Keratinocyte (primary cell): ENCODE results near the gene SLC30A3. TPM values are rescaled to one million over a fixed set of nuclear protein-coding genes. Genes with fewer than 3 reads are reported as not detected.
"Not testable (repeated sequence)": the region's sequence is repeated elsewhere in the genome, so short reads cannot be mapped to it uniquely, and the experiment has no call there.

Source experiments
- DNase-seq: peaks from one replicate; pipeline ENCODE4 v3.0.0-alpha.2; 2011; ENCODE audit warnings: low read depth, missing footprints, low spot score
- FAIRE-seq: peaks from 2 replicates; lab custom pipeline; 2011; peaks lifted over from hg19 to GRCh38; lab: Jason Lieb, UNC
- H2AFZ ChIP-seq: 2 replicates; pipeline ENCODE4 v1.6.0; 2012; ENCODE audit warnings: low read length, control low read depth, inconsistent platforms; ENCODE audit not compliant: control insufficient read depth
- H3K27ac ChIP-seq: 2 replicates; pipeline ENCODE4 v1.5.1; 2011; ENCODE audit warnings: low read length; ENCODE audit not compliant: control insufficient read depth, insufficient read depth
- H3K27me3 ChIP-seq: 3 replicates; pipeline ENCODE4 v1.6.0; 2011; ENCODE audit warnings: low read length; ENCODE audit not compliant: control insufficient read depth, insufficient read depth; ENCODE audit errors: extremely low read depth
- H3K36me3 ChIP-seq, 2 experiments: 2 replicates in 1 of 2; 3 replicates in 1 of 2; pipeline ENCODE4 v1.5.1; 2011; ENCODE audit warnings: low read length in 2 of 2, mild to moderate bottlenecking in 1 of 2; ENCODE audit not compliant: control insufficient read depth in 2 of 2, insufficient read depth in 2 of 2; ENCODE audit errors: extremely low read depth in 1 of 2
- H3K4me1 ChIP-seq: 3 replicates; pipeline ENCODE4 v1.5.1; 2011; ENCODE audit warnings: low read length; ENCODE audit not compliant: control insufficient read depth, insufficient read depth; ENCODE audit errors: extremely low read depth
- H3K4me2 ChIP-seq: 3 replicates; pipeline ENCODE4 v1.6.0; 2011; ENCODE audit warnings: low read depth, low read length; ENCODE audit not compliant: control insufficient read depth, insufficient read depth; ENCODE audit errors: extremely low read depth
- H3K4me3 ChIP-seq, 3 experiments: fragments of 200-600 bp in 1 of 3; sonication (generic) in 1 of 3; 2 replicates in 2 of 3; 3 replicates in 1 of 3; pipeline ENCODE4 v1.5.1; 2011 to 2016; ENCODE audit warnings: low read length in 3 of 3, mild to moderate bottlenecking in 3 of 3, control low read depth in 2 of 3, inconsistent platforms in 1 of 3, low read depth in 1 of 3, mixed read lengths in 1 of 3, mixed run types in 1 of 3, moderate library complexity in 1 of 3; ENCODE audit not compliant: control insufficient read depth in 2 of 3, insufficient read depth in 2 of 3; ENCODE audit errors: extremely low read depth in 1 of 3
- H3K79me2 ChIP-seq: 2 replicates; pipeline ENCODE4 v1.6.0; 2012; ENCODE audit warnings: low read length; ENCODE audit not compliant: control insufficient read depth, insufficient read depth
- H3K9ac ChIP-seq: 3 replicates; pipeline ENCODE4 v1.6.0; 2011; ENCODE audit warnings: low read length; ENCODE audit not compliant: control insufficient read depth, insufficient read depth; ENCODE audit errors: extremely low read depth
- H3K9me1 ChIP-seq: 3 replicates; pipeline ENCODE4 v1.6.0; 2011; ENCODE audit warnings: low read length; ENCODE audit not compliant: control insufficient read depth, insufficient read depth; ENCODE audit errors: extremely low read depth
- H3K9me3 ChIP-seq: 2 replicates; pipeline ENCODE4 v1.5.1; 2012; ENCODE audit warnings: low read depth, low read length; ENCODE audit not compliant: control insufficient read depth
- H4K20me1 ChIP-seq: 3 replicates; pipeline ENCODE4 v1.6.0; 2011; ENCODE audit warnings: low read length; ENCODE audit not compliant: control insufficient read depth, insufficient read depth; ENCODE audit errors: extremely low read depth
- EZH2 ChIP-seq: IDR thresholded peaks from one replicate; pipeline ENCODE4 v1.6.1; 2012; ENCODE audit warnings: inconsistent platforms, mild to moderate bottlenecking, low read length, moderate library complexity
- dilution Hi-C: fragments of 300-500 bp; cut with MboI; formaldehyde crosslinking; loops from one replicate; pipeline ENCODE4 v1.7.0; 2020; ENCODE audit warnings: low sequenced_read_pairs; ENCODE audit not compliant: extremely low pct_ligation_motif_present
- polyA plus RNA-seq, 5 experiments: library from polyadenylated mRNA; depleted of rRNA in 3 of 5; stranded (reverse) in 3 of 5; stranded (forward) in 1 of 5; unstranded in 1 of 5; fragments of >200 nt; gene quantifications; 1 replicate in 1 of 5; 2 replicates in 3 of 5; 3 replicates in 1 of 5; pipeline versions ENCODE4 v1.2.1 to v1.2.3, GENCODE V29; 2011 to 2012; ENCODE audit warnings: missing spikeins in 2 of 5, low read depth in 1 of 5, low replicate concordance in 1 of 5
- TF ChIP-seq, protein P1 (sequence below), 3 experiments: IDR thresholded peaks in 1 of 3; conservative IDR thresholded peaks in 1 of 3; optimal IDR thresholded peaks in 1 of 3; 2 replicates in 2 of 3; 3 replicates in 1 of 3; pipeline versions ENCODE3 to v1.5.1; 2011; ENCODE audit warnings: low read length in 3 of 3, mild to moderate bottlenecking in 3 of 3, moderate library complexity in 2 of 3, control low read depth in 1 of 3, inconsistent platforms in 1 of 3; ENCODE audit not compliant: insufficient read depth in 2 of 3; ENCODE audit errors: extremely low read depth in 1 of 3

SLC30A3 gene
- polyA plus RNA-seq, 1 donor (not counting 4 experiments of a cell fraction or from before 2014, with no cell fraction given) = not detected

DNA sequence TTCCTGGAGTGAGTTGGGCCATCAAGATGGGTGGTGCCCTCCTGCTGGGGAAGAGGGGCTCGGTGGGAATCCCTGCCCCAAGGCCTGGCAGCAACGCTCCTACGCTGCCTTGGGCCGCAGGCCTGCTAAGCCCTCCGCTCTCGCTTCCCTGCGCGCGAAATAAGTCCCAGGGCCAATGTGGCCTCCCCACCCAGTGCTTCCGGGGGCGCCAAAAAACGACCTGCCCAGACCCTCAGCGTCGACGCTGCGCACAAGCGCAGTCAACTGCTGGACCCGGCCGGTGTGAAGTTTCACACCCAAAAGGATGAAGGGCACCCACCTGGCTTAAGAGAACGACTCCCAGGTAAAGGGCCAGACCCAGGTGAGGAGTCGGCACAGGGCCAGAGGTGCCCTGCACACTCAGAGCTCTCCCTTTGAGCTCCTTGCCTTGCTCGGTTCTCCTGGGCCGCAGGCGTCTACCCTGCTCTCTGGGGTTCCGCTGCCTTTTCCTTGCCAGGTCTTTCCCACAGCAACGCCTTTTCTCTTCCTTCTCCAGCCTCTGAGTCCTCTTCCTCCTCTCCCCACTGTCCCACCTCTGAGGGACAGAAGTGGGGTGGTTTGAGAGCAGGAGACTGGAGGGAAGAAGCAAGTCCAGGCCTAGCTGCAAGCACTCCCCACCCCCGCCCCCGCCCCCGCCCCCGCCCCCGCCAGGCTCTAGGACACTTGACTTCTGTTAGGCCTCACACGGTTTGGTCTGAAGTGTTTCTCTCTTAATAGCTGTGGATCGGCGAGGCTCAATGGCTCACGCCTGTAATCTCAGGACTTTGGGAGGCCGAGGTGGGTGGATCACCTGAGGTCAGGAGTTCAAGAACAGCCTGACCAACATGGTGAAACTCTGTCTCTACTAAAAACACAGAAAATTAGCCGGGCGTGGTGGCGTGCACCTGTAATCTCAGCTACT is 12.6 kb upstream of the SLC30A3 start, which contains the start of gene DNAJC5G:
TSS of gene DNAJC5G (plus strand) at position 223 of the 940 bp plus-strand sequence. CDS start 1,296 bp downstream, outside the sequence.
- no peaks in the 10 kb centered on the region for H3K9me1 ChIP-seq
- no peak within 1 kb of the TSS for H3K27ac ChIP-seq
- no peak for FAIRE-seq
- H3K4me3 ChIP-seq = no peak within 1 kb of the TSS
- peaks cover 4% of the 10 kb centered on the region for H3K27me3 ChIP-seq
- DNase-seq = no peak
- H3K4me2 ChIP-seq = no peak within 1 kb of the TSS
- no peak within 1 kb of the TSS for H2AFZ ChIP-seq
- no peaks in the 10 kb centered on the region for H3K36me3 ChIP-seq
- dilution Hi-C loops = no loop called here
- H3K4me1 ChIP-seq = no peaks in the 10 kb centered on the region
- no peak within 1 kb of the TSS for H3K9ac ChIP-seq
- H4K20me1 ChIP-seq = no peaks in the 10 kb centered on the region
- H3K79me2 ChIP-seq = no peaks in the 10 kb centered on the region
- TF ChIP-seq EZH2 = no peak
- TF ChIP-seq, protein P1, sequence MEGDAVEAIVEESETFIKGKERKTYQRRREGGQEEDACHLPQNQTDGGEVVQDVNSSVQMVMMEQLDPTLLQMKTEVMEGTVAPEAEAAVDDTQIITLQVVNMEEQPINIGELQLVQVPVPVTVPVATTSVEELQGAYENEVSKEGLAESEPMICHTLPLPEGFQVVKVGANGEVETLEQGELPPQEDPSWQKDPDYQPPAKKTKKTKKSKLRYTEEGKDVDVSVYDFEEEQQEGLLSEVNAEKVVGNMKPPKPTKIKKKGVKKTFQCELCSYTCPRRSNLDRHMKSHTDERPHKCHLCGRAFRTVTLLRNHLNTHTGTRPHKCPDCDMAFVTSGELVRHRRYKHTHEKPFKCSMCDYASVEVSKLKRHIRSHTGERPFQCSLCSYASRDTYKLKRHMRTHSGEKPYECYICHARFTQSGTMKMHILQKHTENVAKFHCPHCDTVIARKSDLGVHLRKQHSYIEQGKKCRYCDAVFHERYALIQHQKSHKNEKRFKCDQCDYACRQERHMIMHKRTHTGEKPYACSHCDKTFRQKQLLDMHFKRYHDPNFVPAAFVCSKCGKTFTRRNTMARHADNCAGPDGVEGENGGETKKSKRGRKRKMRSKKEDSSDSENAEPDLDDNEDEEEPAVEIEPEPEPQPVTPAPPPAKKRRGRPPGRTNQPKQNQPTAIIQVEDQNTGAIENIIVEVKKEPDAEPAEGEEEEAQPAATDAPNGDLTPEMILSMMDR (optimal IDR thresholded peaks at IDR 0.05 in 1 of 3, IDR thresholded peaks at IDR 0.05 in 1 of 3, conservative IDR thresholded peaks at IDR 0.05 in 1 of 3; ENCODE audit: extremely low read depth in 1 of 3, insufficient read depth in 2 of 3, low read length in 3 of 3) = no peak
- H3K9me3 ChIP-seq = no peaks in the 10 kb centered on the region

DNA sequence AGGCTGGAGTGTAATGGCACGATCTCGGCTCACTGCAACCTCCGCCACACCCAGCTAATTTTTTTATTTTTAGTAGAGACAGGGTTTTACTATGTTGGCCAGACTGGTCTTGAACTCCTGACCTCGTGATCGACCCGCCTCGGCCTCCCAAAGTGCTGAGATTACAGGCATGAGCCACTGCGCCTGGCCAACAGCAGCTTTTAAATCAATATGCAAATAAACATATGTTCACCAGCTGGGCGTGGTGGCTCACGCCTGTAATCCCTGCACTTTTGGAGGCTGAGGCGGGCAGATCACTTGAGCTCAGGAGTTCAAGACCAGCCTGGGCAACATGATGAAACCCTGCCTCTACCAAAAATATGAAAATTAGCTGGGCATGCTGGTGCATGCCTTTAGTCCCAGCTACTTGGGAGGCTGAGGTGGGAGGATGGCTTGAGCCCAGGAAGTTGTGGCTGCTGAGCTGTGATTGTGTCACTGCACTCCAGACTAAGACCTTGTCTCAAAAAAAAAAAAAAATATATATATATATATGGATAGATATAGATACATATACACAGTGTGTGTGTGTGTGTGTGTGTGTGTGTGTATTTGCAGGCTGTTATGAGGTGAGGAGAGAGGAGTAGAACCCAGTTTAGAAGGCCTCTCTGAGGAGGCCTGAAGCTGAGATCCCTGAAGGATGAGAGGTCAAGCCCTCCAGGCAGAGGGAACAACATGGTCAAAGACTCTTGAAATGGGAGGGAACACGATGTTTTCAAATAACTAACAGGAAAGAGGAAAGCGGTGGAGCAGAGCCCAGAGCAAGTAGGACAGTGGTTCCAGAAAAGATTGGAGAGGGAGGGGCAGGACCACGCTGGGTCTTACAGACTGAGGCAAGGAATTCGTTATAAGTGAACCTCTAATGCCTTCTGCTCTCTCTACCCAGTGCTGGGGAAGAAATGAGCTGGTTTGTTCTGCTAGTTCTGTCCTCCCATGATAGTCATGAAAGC is 10.0 kb upstream of the SLC30A3 start:
- H3K4me2 ChIP-seq, H3K9me3 ChIP-seq, H3K4me3 ChIP-seq, H3K9me1 ChIP-seq, DNase-seq, H3K27ac ChIP-seq, H3K79me2 ChIP-seq, H3K27me3 ChIP-seq, FAIRE-seq, dilution Hi-C loops, H3K9ac ChIP-seq, H2AFZ ChIP-seq, H4K20me1 ChIP-seq, H3K4me1 ChIP-seq, H3K36me3 ChIP-seq: not testable (repeated sequence)
